ENCODE measurements around the gene CTDSP2.

Gene CTDSP2

GRCh38 chr12:57771873-57772428, 74.6 kb downstream of the CTDSP2 start, which contains the start of gene METTL1:
TSS of gene METTL1 (minus strand) at chr12:57772105. CDS start at chr12:57772083, 22 bp downstream.
- peaks cover 1% of the 10 kb centered on the region for H3K27me3 ChIP-seq (ENCODE audit: insufficient read depth, poor library complexity, severe bottlenecking)
- H3K27ac ChIP-seq (replicated peaks), result peak within 1 kb of the TSS; percentile 96
- TF ChIP-seq POLR2AphosphoS5 (IDR thresholded peaks at IDR 0.05; ENCODE audit: low read depth), result peak; percentile 93
- TF ChIP-seq REST (IDR thresholded peaks at IDR 0.05; ENCODE audit: insufficient replicate concordance, low read depth), result peak; percentile 76
- no peak for TF ChIP-seq CTCF (IDR thresholded peaks at IDR 0.05; ENCODE audit: insufficient read depth, low read length)
- TF ChIP-seq GABPA (IDR thresholded peaks at IDR 0.05; ENCODE audit: low read depth), result no peak
- no peak for TF ChIP-seq SPI1 (IDR thresholded peaks at IDR 0.05; ENCODE audit: borderline replicate concordance, low read depth)
- DNase-seq (ENCODE audit: low read depth in 1 of 2, low spot score in 1 of 2), result peak; percentile 95 to 98
- peak within 1 kb of the TSS; percentile 79 for H3K4me3 ChIP-seq (replicated peaks; ENCODE audit: insufficient read depth, low read length)

- peaks cover 6% of the 10 kb centered on the region for H3K27me3 ChIP-seq (ENCODE audit: insufficient read depth, poor library complexity, severe bottlenecking)
- DNase-seq (ENCODE audit: low read depth in 1 of 2, low spot score in 1 of 2), result peak; percentile 91 to 96
- no peak for TF ChIP-seq SPI1 (IDR thresholded peaks at IDR 0.05; ENCODE audit: borderline replicate concordance, low read depth)
- TF ChIP-seq GABPA (IDR thresholded peaks at IDR 0.05; ENCODE audit: low read depth), result no peak
- no peak for TF ChIP-seq CTCF (IDR thresholded peaks at IDR 0.05; ENCODE audit: insufficient read depth, low read length)
- TF ChIP-seq REST (IDR thresholded peaks at IDR 0.05; ENCODE audit: insufficient replicate concordance, low read depth), result no peak
- no peak for TF ChIP-seq POLR2AphosphoS5 (IDR thresholded peaks at IDR 0.05; ENCODE audit: low read depth)
- H3K4me3 ChIP-seq (replicated peaks; ENCODE audit: insufficient read depth, low read length), result peak overlapping the region; percentile 79
- H3K27ac ChIP-seq (replicated peaks), result peak overlapping the region; percentile 96
These were observed 75.2 kb downstream of the CTDSP2 start for GRCh38 chr12:57771236-57771872.

GRCh38 chr12:57770734-57771133, 75.8 kb downstream of the CTDSP2 start:
- DNase-seq (ENCODE audit: low read depth in 1 of 2, low spot score in 1 of 2), result no peak
- Histone ChIP-seq H3K27me3 (ENCODE audit: insufficient read depth, poor library complexity, severe bottlenecking) (peaks cover 13% of the 10 kb centered on the region), H3K27ac (replicated peaks) (peak overlapping the region; percentile 96), H3K4me3 (replicated peaks; ENCODE audit: insufficient read depth, low read length) (peak overlapping the region; percentile 79)
- TF ChIP-seq POLR2AphosphoS5 (IDR thresholded peaks at IDR 0.05; ENCODE audit: low read depth) (no peak), GABPA (IDR thresholded peaks at IDR 0.05; ENCODE audit: low read depth) (no peak)

Small RNAs within 50 kb of the gene (microRNA-seq; reads per million reads assigned to microRNA genes)
- 40.7 reads per million, percentile 57 among the genes with 10 or more reads in this experiment for gene MIR26A2
